HEK293 (cell line): ENCODE results near the gene PDYN.

Source experiments
- CTCF ChIA-PET: fragments of 350-600 bp; formaldehyde crosslinking; extraction: SDS; loops from one replicate; lab custom pipeline; 2021; ENCODE audit warnings: antibody characterized with exemption; lab: Yijun Ruan, JAX
- POLR2A ChIA-PET: fragments of 300-600 bp; formaldehyde crosslinking; extraction: SDS; loops from one replicate; lab custom pipeline; 2020; ENCODE audit warnings: antibody characterized with exemption, inconsistent platforms; lab: Yijun Ruan, JAX
- H3K27ac ChIP-seq: fragments of 200-500 bp; sonication (Bioruptor generic); 2 replicates; pipeline ENCODE4 v1.5.1; 2014; ENCODE audit warnings: low read depth, low read length, control low read depth, inconsistent platforms; ENCODE audit errors: extremely low read depth
- H3K36me3 ChIP-seq, 2 experiments: fragments of 200-500 bp in 1 of 2; sonication (Bioruptor generic) in 1 of 2; 1 replicate in 1 of 2; 2 replicates in 1 of 2; pipeline ENCODE4 v1.5.1; 2014 to 2017; ENCODE audit warnings: inconsistent platforms in 2 of 2, low read length in 2 of 2; ENCODE audit not compliant: control insufficient read depth in 2 of 2, insufficient read depth in 1 of 2
- H3K4me1 ChIP-seq: fragments of 200-500 bp; sonication (Bioruptor generic); 2 replicates; pipeline ENCODE4 v1.5.1; 2014; ENCODE audit warnings: mild to moderate bottlenecking, low read length, inconsistent platforms; ENCODE audit not compliant: control insufficient read depth, insufficient read depth
- H3K4me3 ChIP-seq: 2 replicates; pipeline ENCODE4 v1.5.1; 2011; ENCODE audit warnings: low read depth, mild to moderate bottlenecking, control low read depth, low read length, moderate library complexity
- H3K9me3 ChIP-seq: fragments of 200-500 bp; sonication (Bioruptor generic); 2 replicates; pipeline ENCODE4 v1.5.1; 2014; ENCODE audit warnings: low read depth, low read length, inconsistent platforms; ENCODE audit not compliant: control insufficient read depth, insufficient read depth
- HOXD13 ChIP-seq: sonication (generic); formaldehyde crosslinking; IDR thresholded peaks from 2 replicates; pipeline ENCODE4 v1.8.0; 2022; ENCODE audit warnings: missing genetic modification reagents, borderline replicate concordance
- KLF8 ChIP-seq: fragments of 450-650 bp; formaldehyde crosslinking; IDR thresholded peaks from 2 replicates; pipeline ENCODE4 v1.5.1; 2016; ENCODE audit warnings: missing biosample characterization, missing genetic modification characterization
- MZF1 ChIP-seq: fragments of 450-650 bp; formaldehyde crosslinking; IDR thresholded peaks from 2 replicates; pipeline ENCODE4 v1.5.1; 2017; ENCODE audit warnings: missing biosample characterization, missing genetic modification characterization, borderline replicate concordance
- SP2 ChIP-seq: fragments of 450-650 bp; formaldehyde crosslinking; IDR thresholded peaks from 2 replicates; pipeline ENCODE4 v1.5.1; 2016; ENCODE audit warnings: missing biosample characterization, missing genetic modification characterization
- SP3 ChIP-seq: fragments of 450-650 bp; formaldehyde crosslinking; IDR thresholded peaks from 2 replicates; pipeline ENCODE4 v1.5.1; 2016; ENCODE audit warnings: missing biosample characterization, missing genetic modification characterization
- SP7 ChIP-seq: fragments of 450-650 bp; formaldehyde crosslinking; IDR thresholded peaks from 2 replicates; pipeline ENCODE4 v1.5.1; 2016; ENCODE audit warnings: missing biosample characterization, missing genetic modification characterization
- WT1 ChIP-seq: fragments of 450-650 bp; formaldehyde crosslinking; IDR thresholded peaks from 2 replicates; pipeline ENCODE4 v1.5.1; 2016; ENCODE audit warnings: missing biosample characterization, missing genetic modification characterization
- ZBTB49 ChIP-seq: fragments of 450-650 bp; formaldehyde crosslinking; IDR thresholded peaks from 2 replicates; pipeline ENCODE4 v1.5.1; 2016; ENCODE audit warnings: missing biosample characterization, missing genetic modification characterization, low read depth
- ZFP69B ChIP-seq: fragments of 450-650 bp; formaldehyde crosslinking; IDR thresholded peaks from 2 replicates; pipeline ENCODE4 v1.5.1; 2016; ENCODE audit warnings: missing biosample characterization, missing genetic modification characterization
- ZNF121 ChIP-seq: fragments of 450-650 bp; formaldehyde crosslinking; IDR thresholded peaks from 2 replicates; pipeline ENCODE4 v1.5.1; 2016; ENCODE audit warnings: missing biosample characterization, missing genetic modification characterization
- ZNF138 ChIP-seq: fragments of 450-650 bp; formaldehyde crosslinking; IDR thresholded peaks from 2 replicates; pipeline ENCODE4 v1.5.1; 2016; ENCODE audit warnings: missing biosample characterization, missing genetic modification characterization, borderline replicate concordance
- ZNF16 ChIP-seq: fragments of 450-650 bp; formaldehyde crosslinking; IDR thresholded peaks from 2 replicates; pipeline ENCODE4 v1.5.1; 2016; ENCODE audit warnings: low read depth, missing biosample characterization, missing genetic modification characterization
- ZNF202 ChIP-seq: fragments of 450-650 bp; formaldehyde crosslinking; IDR thresholded peaks from 2 replicates; pipeline ENCODE4 v1.5.1; 2016; ENCODE audit warnings: missing biosample characterization, missing genetic modification characterization, borderline replicate concordance
- ZNF23 ChIP-seq: fragments of 450-650 bp; formaldehyde crosslinking; IDR thresholded peaks from 2 replicates; pipeline ENCODE4 v1.5.1; 2016; ENCODE audit warnings: missing biosample characterization, missing genetic modification characterization, borderline replicate concordance
- ZNF510 ChIP-seq: fragments of 450-650 bp; formaldehyde crosslinking; IDR thresholded peaks from 2 replicates; pipeline ENCODE4 v1.5.1; 2018; ENCODE audit warnings: mild to moderate bottlenecking, missing genetic modification characterization, missing biosample characterization; ENCODE audit not compliant: insufficient replicate concordance
- ZNF521 ChIP-seq: fragments of 450-650 bp; formaldehyde crosslinking; IDR thresholded peaks from 2 replicates; pipeline ENCODE4 v1.5.1; 2017; ENCODE audit warnings: missing biosample characterization, mild to moderate bottlenecking, missing genetic modification characterization
- ZNF544 ChIP-seq: fragments of 450-650 bp; formaldehyde crosslinking; IDR thresholded peaks from 2 replicates; pipeline ENCODE4 v1.5.0; 2017; ENCODE audit warnings: missing biosample characterization, missing genetic modification characterization
- ZNF596 ChIP-seq: fragments of 450-650 bp; IDR thresholded peaks from 2 replicates; pipeline ENCODE4 v1.5.0; 2018; ENCODE audit warnings: missing biosample characterization, mild to moderate bottlenecking, missing genetic modification characterization, moderate library complexity
- ZNF645 ChIP-seq: fragments of 450-650 bp; formaldehyde crosslinking; IDR thresholded peaks from 2 replicates; pipeline ENCODE4; 2016; ENCODE audit warnings: missing biosample characterization, missing genetic modification characterization
- ZNF707 ChIP-seq: fragments of 450-650 bp; formaldehyde crosslinking; IDR thresholded peaks from 2 replicates; pipeline ENCODE4 v1.5.1; 2016; ENCODE audit warnings: missing biosample characterization, missing genetic modification characterization
- TF ChIP-seq, protein P1 (sequence below): fragments of 450-650 bp; formaldehyde crosslinking; IDR thresholded peaks from 2 replicates; pipeline ENCODE4 v1.5.1; 2017; ENCODE audit warnings: missing biosample characterization, missing genetic modification characterization
- TF ChIP-seq, protein P2 (sequence below): fragments of 450-650 bp; formaldehyde crosslinking; IDR thresholded peaks from 2 replicates; pipeline ENCODE4 v1.5.1; 2016; ENCODE audit warnings: missing biosample characterization, missing genetic modification characterization
- TF ChIP-seq, protein P3 (sequence below): fragments of 450-650 bp; formaldehyde crosslinking; IDR thresholded peaks from 2 replicates; pipeline ENCODE4 v1.5.1; 2017; ENCODE audit warnings: missing biosample characterization, mild to moderate bottlenecking, missing genetic modification characterization, moderate library complexity

Gene PDYN

GRCh38 chr20:1947535-1947846 is 46.4 kb downstream of the PDYN start:
- H3K4me3 ChIP-seq = no peak overlapping the region
- CTCF ChIA-PET = interaction anchor here (0.6 to 2.1 kb wide), 2 partner anchors 43 to 225 kb away, joined by 4 to 6 read pairs; no protein-coding TSS in a partner anchor
- TF ChIP-seq ZNF16 (tag by site-specific recombination) (no peak), ZNF707 (tag by site-specific recombination) (no peak), MZF1 (no peak), ZNF645 (tag by site-specific recombination) (no peak), SP2 (no peak), ZNF596 (tag by site-specific recombination) (no peak), SP3 (no peak), ZNF544 (tag by site-specific recombination) (no peak)
- TF ChIP-seq, protein P1, sequence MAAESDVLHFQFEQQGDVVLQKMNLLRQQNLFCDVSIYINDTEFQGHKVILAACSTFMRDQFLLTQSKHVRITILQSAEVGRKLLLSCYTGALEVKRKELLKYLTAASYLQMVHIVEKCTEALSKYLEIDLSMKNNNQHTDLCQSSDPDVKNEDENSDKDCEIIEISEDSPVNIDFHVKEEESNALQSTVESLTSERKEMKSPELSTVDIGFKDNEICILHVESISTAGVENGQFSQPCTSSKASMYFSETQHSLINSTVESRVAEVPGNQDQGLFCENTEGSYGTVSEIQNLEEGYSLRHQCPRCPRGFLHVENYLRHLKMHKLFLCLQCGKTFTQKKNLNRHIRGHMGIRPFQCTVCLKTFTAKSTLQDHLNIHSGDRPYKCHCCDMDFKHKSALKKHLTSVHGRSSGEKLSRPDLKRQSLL (tag by site-specific recombination) = no peak
- TF ChIP-seq, protein P2, sequence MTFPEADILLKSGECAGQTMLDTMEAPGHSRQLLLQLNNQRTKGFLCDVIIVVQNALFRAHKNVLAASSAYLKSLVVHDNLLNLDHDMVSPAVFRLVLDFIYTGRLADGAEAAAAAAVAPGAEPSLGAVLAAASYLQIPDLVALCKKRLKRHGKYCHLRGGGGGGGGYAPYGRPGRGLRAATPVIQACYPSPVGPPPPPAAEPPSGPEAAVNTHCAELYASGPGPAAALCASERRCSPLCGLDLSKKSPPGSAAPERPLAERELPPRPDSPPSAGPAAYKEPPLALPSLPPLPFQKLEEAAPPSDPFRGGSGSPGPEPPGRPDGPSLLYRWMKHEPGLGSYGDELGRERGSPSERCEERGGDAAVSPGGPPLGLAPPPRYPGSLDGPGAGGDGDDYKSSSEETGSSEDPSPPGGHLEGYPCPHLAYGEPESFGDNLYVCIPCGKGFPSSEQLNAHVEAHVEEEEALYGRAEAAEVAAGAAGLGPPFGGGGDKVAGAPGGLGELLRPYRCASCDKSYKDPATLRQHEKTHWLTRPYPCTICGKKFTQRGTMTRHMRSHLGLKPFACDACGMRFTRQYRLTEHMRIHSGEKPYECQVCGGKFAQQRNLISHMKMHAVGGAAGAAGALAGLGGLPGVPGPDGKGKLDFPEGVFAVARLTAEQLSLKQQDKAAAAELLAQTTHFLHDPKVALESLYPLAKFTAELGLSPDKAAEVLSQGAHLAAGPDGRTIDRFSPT (tag by site-specific recombination) = no peak
- H3K9me3 ChIP-seq = no peaks in the 10 kb centered on the region
- no peaks in the 10 kb centered on the region for H3K4me1 ChIP-seq
- H3K36me3 ChIP-seq = no peaks in the 10 kb centered on the region
- no peak overlapping the region for H3K27ac ChIP-seq
- POLR2A ChIA-PET = interaction anchor here (0.6 to 1.2 kb wide), 2 partner anchors 13 to 45 kb away, joined by 4 read pairs; no protein-coding TSS in a partner anchor

DNA sequence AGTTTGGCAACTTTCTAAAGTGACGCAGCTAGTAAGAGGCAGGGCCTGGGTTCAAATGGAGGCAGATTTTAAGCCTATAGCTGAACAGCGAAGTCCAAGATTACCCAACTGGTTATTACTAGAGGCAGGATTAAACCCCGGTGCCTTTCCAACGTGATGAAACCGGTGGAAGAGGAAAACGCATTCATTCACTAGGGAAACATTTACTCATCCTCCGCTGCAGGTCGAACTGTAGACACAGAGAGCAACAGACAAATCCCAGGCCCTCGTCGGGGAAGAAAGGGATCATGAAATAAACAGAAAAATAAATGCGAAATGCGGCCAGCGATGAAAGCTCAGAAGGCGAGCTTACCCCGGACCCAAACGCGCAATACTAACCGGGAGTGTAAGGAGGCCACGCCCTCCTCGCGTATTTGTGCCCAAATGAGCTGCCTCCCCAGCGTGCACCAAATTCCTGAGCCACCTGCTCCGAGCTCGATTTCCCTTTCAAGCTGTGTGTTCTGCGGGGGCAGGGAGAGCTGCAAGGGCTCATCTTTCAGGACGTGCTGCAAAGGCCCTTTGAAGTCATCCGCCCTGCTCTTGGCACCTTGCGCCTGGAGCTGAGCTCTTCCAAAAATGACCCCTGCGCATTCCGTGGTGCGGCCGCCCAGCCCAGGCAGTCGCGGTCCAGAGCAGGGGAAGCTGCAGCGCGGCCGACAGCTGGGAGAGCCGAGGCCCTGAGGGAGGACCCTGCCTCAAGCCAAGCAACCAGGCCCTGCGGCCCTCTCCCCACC is 46.9 kb downstream of the PDYN start:
- Histone ChIP-seq H3K4me3 (no peak overlapping the region), H3K9me3 (no peaks in the 10 kb centered on the region), H3K36me3 (no peaks in the 10 kb centered on the region), H3K27ac (no peak overlapping the region), H3K4me1 (no peaks in the 10 kb centered on the region)
- ChIA-PET POLR2A (interaction anchor here (0.6 to 1.2 kb wide), 2 partner anchors 12 to 44 kb away, joined by 4 read pairs; no protein-coding TSS in a partner anchor), CTCF (interaction anchor here (0.5 to 0.9 kb wide), 3 partner anchors 43 to 260 kb away, joined by 3 to 4 read pairs (median 3); no protein-coding TSS in a partner anchor)
- TF ChIP-seq SP7 (tag by site-specific recombination) (no peak), ZNF121 (tag by site-specific recombination) (no peak), WT1 (tag by site-specific recombination) (no peak), ZNF138 (tag by site-specific recombination) (no peak), ZNF202 (no peak), HOXD13 (CRISPR knock-in tag) (no peak)

- no peaks in the 10 kb centered on the region for H3K9me3 ChIP-seq
- no peaks in the 10 kb centered on the region for H3K4me1 ChIP-seq
- H3K36me3 ChIP-seq = no peaks in the 10 kb centered on the region
- POLR2A ChIA-PET = interaction anchor here (1.2 kb wide), 1 partner anchor 12 kb away, joined by 4 read pairs; no protein-coding TSS in a partner anchor
- H3K4me3 ChIP-seq = no peak overlapping the region
- no peak overlapping the region for H3K27ac ChIP-seq
- CTCF ChIA-PET = interaction anchor here (0.5 to 0.9 kb wide), 2 partner anchors 170 to 261 kb away, joined by 3 read pairs; no protein-coding TSS in a partner anchor
- TF ChIP-seq ZBTB49 (tag by site-specific recombination) = no peak
- no peak for TF ChIP-seq ZNF23 (tag by site-specific recombination)
- no peak for TF ChIP-seq KLF8 (tag by site-specific recombination)
- TF ChIP-seq, protein P3, sequence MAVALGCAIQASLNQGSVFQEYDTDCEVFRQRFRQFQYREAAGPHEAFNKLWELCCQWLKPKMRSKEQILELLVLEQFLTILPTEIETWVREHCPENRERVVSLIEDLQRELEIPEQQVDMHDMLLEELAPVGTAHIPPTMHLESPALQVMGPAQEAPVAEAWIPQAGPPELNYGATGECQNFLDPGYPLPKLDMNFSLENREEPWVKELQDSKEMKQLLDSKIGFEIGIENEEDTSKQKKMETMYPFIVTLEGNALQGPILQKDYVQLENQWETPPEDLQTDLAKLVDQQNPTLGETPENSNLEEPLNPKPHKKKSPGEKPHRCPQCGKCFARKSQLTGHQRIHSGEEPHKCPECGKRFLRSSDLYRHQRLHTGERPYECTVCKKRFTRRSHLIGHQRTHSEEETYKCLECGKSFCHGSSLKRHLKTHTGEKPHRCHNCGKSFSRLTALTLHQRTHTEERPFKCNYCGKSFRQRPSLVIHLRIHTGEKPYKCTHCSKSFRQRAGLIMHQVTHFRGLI (tag by site-specific recombination) = no peak
- no peak for TF ChIP-seq ZFP69B (tag by site-specific recombination)
- TF ChIP-seq ZNF510 (tag by site-specific recombination) = no peak
- no peak for TF ChIP-seq ZNF521 (tag by site-specific recombination)
These were observed 47.5 kb downstream of the PDYN start for GRCh38 chr20:1946442-1946761.
